ENCODE results near the gene RHOH.

- TF ChIP-seq EZH2 (IDR thresholded peaks at IDR 0.05; ENCODE audit: low read depth) (no peak), CTCF (conservative IDR thresholded peaks at IDR 0.05) (no peak)
Observed at GRCh38 chr4:40283968-40284367, 87.1 kb downstream of the RHOH start.

Data from PC-9 (cell line).